Heart left ventricle (tissue), 13 donors: Measurements from ENCODE around the gene HBB.

Experiments used
- POLR2A ChIP-seq, 2 donors: fragments of 450-650 bp; IDR thresholded peaks; one replicate each; pipeline ENCODE4 v1.6.1; 2017; ENCODE audit warnings: antibody characterized with exemption in 2 of 2, mild to moderate bottlenecking in 2 of 2, moderate library complexity in 2 of 2
- TF ChIP-seq, protein P1 (sequence below), 12 donors: fragments of 200-600 bp; sonication (generic) in 4 of 12; IDR thresholded peaks; one replicate each; pipeline versions ENCODE4 v1.5.0 to v1.8.0; 2018 to 2022; ENCODE audit warnings: antibody characterized with exemption in 12 of 12, mild to moderate bottlenecking in 5 of 12
- donor health status: ischemic (EF 13 %, LVEDD 7.1; RV severe dilation, severe dysfunction).
- donor health status: DM: no; HTN: yes; CAD: no.
- donor health status: DM: no; HTN: no; CAD: no.
- donor health status: ischemic (EF 25% LVEDD 6.9; RV normal size, moderate dysfunction).
- donor health status: ischemic (EF 25% LVEDD 5.7; RV mildly dilated, moderate dysfunction).
- donor health status: ischemic (EF 35%, LVEDD 5.7; RV mildly dilated, moderate dysfunction).
- donor health status: nonischemic (EF 11% LVEDD 7.7; RV severe dilation, severe dysfunction).
- donor health status: DM: yes; HTN: yes; CAD: no.
- donor health status: PGD.
- donor health status: ischemic (EF 29% LVEDD 5.4; RV normal size, mild dysfunction).
- donor health status: nonischemic (EF 23%, LVEDD 6.1; RV moderate dilation, normal function).

GRCh38 chr11:5241458-5241857, 14.6 kb upstream of the HBB start:
- TF ChIP-seq, protein P1, sequence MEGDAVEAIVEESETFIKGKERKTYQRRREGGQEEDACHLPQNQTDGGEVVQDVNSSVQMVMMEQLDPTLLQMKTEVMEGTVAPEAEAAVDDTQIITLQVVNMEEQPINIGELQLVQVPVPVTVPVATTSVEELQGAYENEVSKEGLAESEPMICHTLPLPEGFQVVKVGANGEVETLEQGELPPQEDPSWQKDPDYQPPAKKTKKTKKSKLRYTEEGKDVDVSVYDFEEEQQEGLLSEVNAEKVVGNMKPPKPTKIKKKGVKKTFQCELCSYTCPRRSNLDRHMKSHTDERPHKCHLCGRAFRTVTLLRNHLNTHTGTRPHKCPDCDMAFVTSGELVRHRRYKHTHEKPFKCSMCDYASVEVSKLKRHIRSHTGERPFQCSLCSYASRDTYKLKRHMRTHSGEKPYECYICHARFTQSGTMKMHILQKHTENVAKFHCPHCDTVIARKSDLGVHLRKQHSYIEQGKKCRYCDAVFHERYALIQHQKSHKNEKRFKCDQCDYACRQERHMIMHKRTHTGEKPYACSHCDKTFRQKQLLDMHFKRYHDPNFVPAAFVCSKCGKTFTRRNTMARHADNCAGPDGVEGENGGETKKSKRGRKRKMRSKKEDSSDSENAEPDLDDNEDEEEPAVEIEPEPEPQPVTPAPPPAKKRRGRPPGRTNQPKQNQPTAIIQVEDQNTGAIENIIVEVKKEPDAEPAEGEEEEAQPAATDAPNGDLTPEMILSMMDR (IDR thresholded peaks at IDR 0.05): no peak
- TF ChIP-seq POLR2A (IDR thresholded peaks at IDR 0.05): no peak
